ENCODE results near the gene AKR7A2.

AKR7A2 gene

DNA sequence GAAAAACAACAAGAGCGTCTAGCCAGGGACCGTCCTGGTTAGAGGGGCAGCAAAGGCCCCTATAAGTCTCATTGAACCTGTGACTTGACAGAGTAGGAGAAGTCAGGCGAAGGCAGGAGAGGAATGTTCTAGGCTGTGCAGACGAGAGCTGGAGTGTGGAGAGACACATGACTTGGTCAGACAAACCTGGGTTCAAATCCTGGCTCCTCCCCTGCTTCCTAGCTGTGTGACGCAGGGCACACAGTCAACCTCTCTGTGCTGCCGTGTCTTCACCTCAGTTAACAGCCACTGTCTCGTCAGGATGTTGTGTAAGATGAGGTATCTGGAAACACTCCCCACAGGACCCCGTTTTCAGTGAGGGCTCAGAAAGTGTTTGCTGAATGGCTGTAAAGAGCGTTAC, 15.8 kb upstream of the AKR7A2 start:
- no peak overlapping the region for H3K4me3 ChIP-seq (ENCODE audit: low read depth, low read length)
- no peak for DNase-seq (ENCODE audit: low read depth)

DNA sequence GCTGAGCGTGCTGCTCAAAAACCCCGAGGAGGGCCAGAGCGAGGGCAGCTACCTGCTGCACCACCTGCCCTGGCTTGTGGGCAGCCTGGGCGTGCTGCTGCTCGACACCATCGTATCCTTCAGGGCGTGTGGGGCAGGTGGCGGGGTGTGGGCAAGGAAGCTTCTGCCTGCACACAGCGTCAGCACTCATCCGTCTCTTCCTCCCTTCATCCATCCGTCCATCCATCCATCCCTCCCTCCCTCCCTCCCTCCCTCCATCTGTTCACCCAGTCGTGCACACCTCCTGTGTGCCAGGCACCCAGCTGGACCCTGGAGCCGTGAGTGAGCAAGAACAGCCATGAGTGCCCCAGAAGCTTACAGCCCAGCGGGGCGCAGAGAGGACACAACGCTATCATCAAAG, 15.4 kb upstream of the AKR7A2 start:
- no peak overlapping the region for H3K4me3 ChIP-seq (ENCODE audit: low read depth, low read length)

DNA sequence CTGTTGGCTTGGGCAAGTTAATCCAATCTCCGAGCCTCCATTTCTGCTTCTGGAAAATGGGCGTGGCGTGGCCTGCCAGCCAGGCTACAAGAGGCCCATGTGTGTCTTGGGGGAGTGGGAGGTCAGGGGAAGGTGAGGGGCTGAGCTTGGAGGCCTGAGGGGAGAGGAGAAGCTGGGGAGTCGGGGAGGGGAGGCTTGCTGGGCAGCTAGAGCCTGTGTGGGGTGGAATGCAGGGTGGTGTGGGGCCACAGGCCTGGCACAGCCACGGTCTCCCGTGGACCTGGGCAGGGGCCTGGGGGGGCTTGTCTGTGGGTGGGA, 14.8 kb upstream of the AKR7A2 start:
- no peak overlapping the region for H3K4me3 ChIP-seq (ENCODE audit: low read depth, low read length)
- no peak for DNase-seq (ENCODE audit: low read depth)

More for the DNA sequence above, 15.4 kb upstream of the AKR7A2 start:
- no peak for DNase-seq (ENCODE audit: low read depth)

DNA sequence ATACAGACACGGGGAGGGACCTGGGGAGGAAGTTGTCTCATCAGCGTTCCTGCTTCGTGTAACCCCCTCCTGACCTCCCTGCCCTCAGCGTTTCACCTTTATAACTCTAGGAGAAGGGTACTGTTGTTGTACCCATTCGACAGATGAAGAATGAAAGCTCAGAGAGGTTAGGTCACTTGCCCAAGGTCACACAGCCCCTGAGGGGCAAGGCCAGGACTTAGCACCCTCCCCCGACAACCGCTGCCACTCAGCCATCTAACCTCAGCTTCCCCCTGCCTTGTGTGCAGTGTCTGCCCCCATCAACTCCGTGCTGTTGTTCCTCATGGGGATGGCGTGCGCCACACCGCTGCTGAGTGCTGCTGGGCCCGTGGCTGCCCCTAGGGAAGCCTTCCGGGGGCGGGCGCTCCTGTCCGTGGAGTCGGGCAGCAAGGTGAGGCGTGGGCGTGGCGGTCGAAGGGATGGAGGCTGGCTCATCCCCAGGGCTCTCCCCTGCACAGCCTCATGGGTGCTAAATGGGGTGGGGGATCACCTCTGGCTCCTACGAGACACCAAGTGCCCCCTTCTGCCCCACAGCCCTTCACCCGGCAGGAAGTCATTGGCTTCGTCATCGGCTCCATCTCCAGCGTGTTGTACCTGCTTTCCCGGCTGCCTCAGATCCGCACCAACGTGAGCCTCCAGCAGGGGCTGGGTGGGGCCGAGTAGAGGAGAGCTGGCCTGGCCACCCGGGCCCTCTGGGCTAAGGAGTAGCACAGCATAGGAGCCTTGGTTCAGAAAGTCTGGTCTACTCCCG, 14.2 kb upstream of the AKR7A2 start:
- H3K4me3 ChIP-seq (ENCODE audit: low read depth, low read length): no peak overlapping the region
- DNase-seq (ENCODE audit: low read depth): no peak

DNA sequence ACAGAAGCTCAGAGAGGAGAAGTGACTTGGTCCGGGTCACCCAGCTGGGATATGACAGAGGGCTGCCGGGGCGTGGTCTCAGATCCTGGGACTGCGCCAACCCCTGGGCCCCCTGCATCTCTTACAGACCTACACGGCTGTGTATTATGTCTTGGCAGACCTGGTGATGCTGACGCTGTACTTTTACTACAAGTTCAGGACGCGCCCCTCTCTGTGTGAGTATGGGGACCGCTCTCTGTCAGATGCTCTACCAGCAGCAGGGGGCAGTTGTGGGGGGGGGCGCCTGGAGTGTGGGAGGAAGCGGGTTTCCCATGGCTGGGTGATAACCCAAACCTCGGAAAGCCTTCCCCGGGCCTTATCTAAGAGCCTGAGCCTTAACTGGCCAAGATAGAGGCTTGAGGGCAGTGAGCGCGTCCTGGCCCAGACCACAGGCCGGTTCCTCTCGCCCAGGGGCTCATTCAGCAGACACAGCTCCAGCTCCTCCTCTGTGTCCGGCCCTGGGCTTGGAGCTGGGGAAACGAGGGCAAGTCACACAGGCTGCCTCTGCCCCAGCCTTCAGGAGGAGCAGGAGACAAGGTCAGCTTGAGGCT, 13.5 kb upstream of the AKR7A2 start:
- no peak for DNase-seq (ENCODE audit: low read depth)
- no peak overlapping the region for H3K4me3 ChIP-seq (ENCODE audit: low read depth, low read length)

DNA sequence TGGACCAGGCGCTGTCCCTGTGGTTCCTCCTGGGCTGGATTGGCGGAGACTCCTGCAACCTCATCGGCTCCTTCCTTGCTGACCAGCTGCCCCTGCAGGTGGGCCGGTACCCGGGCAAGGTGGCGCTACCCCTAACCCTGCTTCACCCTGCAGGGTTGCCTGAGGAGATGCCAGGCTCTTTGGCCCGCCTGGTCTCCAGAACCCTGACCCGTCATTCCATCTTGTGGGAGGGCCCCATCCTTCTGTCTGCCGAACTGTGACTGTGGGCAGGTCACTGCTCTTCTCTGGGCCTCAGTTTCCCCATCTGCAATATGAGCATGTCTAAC, 12.7 kb upstream of the AKR7A2 start:
- H3K4me3 ChIP-seq (ENCODE audit: low read depth, low read length): no peak overlapping the region
- DNase-seq (ENCODE audit: low read depth): no peak

DNA sequence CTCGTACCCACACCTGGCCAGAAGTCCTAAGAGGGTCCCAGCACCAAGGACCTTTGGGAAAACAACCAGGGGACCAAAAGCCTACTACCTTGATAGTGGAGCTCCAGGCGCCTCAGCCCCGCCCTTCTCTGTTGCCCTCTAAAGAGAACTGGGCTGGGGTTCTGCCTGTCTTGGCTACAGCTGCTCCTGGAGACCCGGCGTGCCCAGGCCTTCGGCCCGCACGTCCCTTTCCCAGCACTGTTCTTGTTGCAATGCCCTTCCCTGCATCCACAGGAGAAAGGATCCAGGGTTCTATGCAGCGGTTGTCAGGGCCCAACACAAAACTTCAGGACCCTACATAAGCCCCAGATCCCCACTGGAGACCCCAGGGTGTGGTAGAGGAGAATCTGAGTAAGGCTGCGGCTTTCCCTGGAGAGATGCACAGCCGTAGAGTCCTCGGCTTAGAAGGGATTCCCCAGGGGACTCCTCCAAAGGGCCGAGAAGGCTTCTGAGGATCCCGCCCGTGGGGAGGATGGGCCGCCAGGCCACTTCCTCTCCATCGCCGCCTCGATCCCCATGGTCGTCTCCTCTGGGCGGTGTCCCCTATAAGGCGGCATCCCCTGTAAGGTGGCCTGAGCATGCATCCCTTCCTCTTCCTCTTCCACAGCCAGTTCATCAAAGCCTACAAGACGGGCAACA, 12.2 kb upstream of the AKR7A2 start:
- no peak overlapping the region for H3K4me3 ChIP-seq (ENCODE audit: low read depth, low read length)
- DNase-seq (ENCODE audit: low read depth): no peak

DNA sequence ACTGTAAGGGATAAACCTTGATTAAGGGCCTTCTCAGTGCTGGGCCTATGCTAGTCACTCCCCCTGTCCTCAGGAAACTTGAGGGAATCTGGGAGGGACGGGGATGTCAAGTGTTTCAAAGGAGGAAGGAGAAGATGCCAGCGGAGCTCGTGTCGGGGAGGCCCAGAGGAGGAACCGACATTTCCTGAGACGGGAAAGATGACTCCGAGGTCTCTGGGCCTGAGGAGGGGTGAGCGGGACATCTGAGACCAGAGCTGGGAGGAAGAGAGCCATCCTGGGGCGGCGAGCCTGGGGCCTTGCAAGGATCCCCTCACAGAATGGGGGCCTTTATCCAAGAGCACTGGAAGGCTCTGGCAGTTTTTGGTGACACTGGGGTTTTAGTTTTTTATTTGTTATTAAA, 10.5 kb upstream of the AKR7A2 start:
- no peak for DNase-seq (ENCODE audit: low read depth)
- no peak overlapping the region for H3K4me3 ChIP-seq (ENCODE audit: low read depth, low read length)

DNA sequence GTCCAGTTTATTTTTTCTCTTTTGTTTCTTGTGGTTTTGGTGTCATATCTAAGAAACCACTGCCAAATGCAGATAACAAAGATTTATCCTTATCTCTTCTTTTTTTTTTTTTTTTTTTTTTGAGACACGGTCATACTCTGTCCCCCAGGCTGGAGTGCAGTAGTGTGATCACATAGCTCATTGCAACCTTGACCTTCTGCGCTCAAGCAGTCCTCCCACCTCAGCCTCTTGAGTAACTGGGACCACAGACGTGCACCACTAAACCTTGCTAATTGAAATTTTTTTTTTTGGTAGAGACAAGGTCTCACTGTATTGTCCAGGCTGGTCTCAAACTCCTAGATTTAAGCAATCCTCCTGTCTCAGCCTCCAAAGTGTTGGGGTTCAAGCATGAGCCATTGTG, 9.1 kb upstream of the AKR7A2 start:
- DNase-seq (ENCODE audit: low read depth): no peak
- no peak overlapping the region for H3K4me3 ChIP-seq (ENCODE audit: low read depth, low read length)

DNA sequence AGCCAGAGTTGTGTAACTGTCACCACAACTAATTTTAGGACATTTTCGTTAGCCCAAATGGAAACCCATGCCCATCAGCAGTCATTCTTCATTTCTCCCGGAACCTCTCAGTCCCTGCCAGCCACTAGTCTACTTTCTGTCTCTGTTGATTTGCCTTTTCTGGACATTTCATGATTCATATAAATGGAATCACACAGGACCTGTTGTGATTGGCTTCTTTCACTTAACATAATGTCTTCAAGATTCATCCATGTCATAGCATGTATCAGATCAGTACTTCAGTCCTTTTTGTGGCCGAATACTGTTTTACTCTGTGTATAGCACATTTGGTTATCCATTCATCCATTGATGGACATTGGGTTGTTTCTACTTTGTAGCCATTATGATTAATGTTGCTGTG, 7.3 kb upstream of the AKR7A2 start:
- H3K4me3 ChIP-seq (ENCODE audit: low read depth, low read length): no peak overlapping the region
- DNase-seq (ENCODE audit: low read depth): no peak

DNA sequence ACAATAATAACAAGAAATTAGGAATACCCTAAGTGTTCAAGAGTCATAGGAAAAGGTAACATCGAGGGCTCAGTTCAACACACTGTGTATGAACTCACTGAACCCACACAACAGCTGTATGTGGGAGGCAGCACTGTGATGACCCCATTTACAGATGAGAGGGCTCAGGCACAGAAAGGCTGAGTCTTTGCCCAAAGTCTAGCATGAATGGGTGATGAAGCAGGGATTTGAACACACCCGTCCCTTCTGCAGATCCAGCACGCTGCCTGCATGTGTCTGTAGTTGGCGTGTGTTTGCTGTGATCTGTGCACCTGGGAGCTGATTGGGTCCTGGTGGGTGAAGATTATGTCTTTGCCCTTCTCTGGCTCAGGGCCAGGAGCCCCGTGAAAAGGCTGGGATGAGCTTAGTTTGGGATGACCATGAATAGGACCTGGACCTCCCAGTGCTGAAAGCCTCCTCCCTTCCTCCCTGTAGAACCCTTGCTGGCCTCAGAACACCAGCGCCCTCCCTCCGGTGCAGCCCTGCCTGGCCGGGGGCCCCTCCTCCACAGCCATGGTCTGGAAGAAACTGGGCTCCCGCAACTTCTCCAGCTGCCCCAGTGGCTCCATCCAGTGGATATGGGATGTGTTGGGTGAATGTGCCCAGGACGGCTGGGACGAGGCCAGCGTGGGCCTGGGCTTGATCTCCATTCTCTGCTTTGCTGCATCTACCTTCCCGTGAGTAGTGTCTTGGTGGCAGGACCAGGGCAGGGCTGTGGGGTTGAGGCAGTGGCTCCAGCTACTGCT, 5.4 kb upstream of the AKR7A2 start:
- DNase-seq (ENCODE audit: low read depth): no peak
- H3K4me3 ChIP-seq (ENCODE audit: low read depth, low read length): no peak overlapping the region

DNA sequence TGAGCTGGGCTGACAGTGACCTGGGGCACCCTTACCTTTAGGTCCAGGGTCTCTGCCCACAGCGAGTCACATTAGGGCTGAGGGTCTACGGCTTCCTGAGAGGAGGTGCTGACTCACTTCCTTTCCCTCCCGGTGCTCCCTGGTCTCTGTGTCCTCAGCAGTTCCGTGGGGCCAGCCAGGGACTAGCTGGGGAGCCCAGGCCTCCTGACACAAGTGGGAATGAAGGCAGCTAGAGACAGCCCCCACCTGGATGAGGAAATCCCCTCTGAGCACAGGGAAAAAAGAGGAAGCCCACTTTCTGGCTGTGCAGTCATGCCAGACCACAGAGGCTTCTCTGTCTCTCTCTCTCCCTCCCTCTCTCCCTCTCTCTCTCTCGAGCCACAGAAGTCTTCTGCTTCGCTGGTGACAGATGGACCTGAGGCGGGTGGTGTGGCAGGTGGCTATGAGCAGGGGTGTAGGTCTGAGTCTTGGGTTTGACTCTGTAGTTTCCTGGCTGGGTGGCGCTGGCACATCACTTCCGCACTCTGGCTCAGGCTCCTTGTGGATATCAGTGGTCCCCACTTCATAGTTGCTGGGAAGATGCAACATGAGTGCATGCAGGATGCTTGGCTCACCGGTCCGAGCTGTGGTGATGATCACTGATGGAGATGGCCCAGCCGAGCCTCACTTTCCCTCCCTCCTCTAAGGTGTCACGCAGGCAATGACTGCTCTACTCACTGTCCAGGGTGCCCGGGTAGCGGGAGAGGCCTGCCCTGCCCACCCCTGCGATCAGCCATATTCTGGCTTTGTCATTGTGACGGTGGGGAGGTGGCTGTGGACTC, 3.6 kb upstream of the AKR7A2 start:
- no peak overlapping the region for H3K4me3 ChIP-seq (ENCODE audit: low read depth, low read length)
- no peak for DNase-seq (ENCODE audit: low read depth)

DNA sequence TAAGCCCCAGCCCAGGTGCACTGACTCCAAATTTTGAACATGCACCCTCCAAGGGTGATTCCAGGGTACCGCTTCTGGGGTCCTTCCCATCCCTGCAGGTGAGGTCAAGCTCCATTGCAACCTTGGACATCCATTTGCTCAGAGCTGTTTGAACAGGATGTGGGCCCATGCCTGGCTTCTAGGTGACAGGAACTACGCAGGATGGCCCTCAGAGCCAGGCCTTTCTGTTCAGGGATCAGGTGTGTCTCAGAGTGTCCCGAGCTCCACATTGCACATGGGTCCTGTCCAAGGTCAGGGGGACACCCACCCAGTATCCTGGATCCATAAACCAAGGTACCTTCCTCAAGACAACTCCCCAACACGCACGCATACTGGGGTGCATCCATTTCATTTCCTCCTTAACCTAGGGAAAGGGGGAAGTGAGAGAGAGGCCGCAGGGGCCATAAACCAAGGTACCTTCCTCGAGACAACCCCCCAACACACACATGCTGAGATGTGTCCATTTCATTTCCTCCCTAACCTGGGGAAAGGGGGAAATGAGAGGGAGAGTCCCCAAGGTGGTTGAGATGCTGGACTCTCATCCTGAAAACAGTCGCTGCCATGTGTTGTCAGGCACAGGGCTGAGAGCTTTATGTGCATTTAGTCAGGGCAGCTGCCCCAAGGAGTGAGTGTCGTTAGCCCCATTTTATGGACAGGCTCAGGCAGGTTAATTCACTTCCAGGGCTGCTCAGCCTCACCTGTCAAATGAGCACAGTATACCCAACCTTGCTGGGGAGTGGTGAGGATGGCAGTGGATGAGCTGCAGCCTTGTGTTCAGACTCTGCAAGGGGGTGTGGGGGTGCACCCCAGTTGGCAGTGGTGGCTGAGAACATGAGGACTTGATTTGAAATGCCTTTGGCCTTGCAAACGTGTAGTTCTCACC, 2.3 kb upstream of the AKR7A2 start:
- no peak for DNase-seq (ENCODE audit: low read depth)
- H3K4me3 ChIP-seq (ENCODE audit: low read depth, low read length): no peak overlapping the region

DNA sequence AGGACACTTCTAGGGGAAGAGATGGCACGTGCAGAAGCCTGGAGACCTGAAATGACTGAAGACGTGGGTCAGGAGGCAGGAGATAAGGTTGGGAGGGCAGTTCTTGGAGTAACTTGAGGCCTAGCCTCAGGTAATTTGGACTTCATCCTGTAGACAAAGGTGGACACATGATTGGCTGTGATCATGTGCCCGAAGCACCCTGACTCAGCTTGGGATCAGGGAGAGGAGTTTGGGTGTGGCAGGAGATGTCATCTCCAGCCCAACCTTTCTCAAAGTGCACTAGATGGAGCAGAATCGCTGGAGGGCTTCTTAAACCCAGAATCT, 1.7 kb upstream of the AKR7A2 start:
- H3K4me3 ChIP-seq (ENCODE audit: low read depth, low read length): no peak overlapping the region
- no peak for DNase-seq (ENCODE audit: low read depth)

DNA sequence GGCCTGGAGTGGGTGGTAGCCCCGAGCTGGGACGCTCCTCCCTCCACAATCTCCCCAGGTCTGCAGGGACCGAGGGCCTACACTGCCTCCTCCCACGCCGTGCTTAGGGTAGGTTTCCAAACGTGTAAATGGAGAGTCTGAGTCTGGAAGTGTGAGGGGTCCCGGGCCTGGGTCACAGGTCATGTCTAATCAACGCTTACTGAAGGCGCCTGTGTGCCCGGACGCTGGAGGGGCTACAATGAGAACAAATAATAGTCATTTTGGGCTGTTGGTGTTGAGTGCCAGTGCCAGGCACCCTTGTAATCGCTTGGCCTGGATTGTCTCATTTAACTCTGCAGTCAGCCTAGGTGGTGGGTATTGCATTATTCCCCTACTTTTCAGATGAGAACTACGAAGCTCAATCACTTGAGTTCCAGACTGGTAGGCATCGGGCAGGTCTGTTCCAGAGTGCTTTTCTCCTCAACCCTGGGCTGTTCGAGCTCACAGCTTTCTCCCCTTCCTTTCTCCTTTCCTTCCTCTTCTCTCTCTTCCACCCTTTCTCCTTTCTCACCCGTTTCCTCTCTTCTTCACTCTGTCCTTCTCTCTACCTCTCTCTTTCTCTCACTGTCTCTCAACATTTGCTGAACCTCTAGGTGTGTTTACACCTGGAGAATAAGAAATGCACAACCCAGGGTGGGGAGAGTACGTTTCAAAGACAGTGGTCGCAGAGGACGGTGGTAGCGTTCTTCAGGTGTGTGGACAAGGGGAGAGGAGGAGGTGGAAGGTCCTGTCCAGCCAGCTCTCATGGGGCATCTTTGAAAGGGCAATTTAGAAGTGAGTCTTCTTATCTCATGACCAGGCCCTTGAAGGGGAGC, 1.1 kb upstream of the AKR7A2 start:
- DNase-seq (ENCODE audit: low read depth): no peak
- H3K4me3 ChIP-seq (ENCODE audit: low read depth, low read length): peak overlapping the region; percentile 59

DNA sequence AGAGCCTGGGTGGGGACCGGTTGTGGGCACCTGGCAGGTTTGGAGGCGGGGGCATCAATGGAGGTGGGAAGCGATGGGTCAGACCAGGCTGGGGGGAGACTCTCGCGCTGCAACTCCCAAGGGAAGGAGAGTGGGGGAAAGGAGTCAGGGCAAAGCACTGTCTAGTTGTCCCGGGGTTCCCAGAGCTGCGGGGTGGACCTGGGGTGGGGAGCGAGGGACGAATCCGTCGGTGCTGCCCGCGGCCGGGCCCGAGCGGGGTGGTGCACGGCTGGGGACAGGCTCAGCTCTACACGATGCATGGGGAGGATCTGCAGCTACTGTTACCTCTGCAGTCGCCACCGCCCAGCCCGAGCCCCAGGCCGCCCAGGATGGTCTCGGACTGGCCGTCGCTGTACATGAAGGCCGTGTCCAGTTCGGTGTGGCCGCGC, 427 bp downstream of the AKR7A2 start:
- peak overlapping the region; percentile 70 for H3K4me3 ChIP-seq (ENCODE audit: low read depth, low read length)
- DNase-seq (ENCODE audit: low read depth): no peak

DNA sequence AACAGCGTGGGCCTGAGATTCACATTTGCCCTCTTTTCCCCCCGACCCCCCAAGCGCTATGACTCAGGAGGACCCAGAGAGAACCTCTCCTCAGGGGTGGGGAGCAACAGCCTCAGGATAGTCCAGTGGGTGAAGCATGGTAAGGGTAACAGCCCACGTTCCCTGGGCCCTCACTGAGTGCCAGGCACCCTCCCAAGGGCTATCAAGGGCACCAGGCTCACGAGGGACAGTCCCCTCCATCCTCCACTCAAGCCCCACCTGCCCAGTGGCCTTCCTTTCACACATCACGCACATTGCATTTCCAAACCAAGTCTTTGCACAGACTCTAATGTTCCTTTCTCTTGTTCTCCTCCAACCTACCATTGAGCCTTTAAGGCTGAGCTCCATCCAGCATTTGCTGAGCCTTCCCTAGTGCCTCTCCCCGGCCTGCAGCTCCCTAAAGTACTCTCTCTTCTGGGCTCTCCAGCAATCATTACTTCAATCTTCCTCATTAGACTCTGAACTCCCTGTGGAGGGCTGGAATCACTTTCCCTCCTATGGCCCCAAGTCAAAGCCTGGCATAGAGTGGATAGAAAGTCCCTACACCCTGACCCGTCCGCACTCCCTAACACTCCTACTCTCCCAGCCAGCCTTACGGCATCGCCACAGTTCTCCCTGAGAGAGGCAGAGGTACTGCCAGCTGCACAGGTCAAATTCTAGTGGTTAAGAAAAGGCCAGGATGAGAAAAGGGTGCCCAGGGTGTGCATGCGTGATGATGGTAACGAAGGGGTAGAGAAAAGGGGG, 1.0 kb downstream of the AKR7A2 start:
- H3K4me3 ChIP-seq (ENCODE audit: low read depth, low read length): peak overlapping the region; percentile 70
- DNase-seq (ENCODE audit: low read depth): no peak

All from skeletal muscle cell (primary cell).